ENCODE measurements around the gene ANKRD10. TPM values are rescaled to one million over a fixed set of nuclear protein-coding genes. Genes with fewer than 3 reads are reported as not detected.

Gene ANKRD10
- total RNA-seq, 1 experiment from 2014 or later: 132 TPM

- Mint-ChIP-seq H3K9me3 (ENCODE audit: unreplicated experiment) (no peaks in the 10 kb centered on the region), H3K36me3 (ENCODE audit: insufficient read depth, unreplicated experiment) (peaks cover 20% of the 10 kb centered on the region), H3K4me1 (ENCODE audit: low read depth, unreplicated experiment) (no peaks in the 10 kb centered on the region), H3K27ac (ENCODE audit: unreplicated experiment) (no peak overlapping the region), H3K4me3 (ENCODE audit: unreplicated experiment) (no peak overlapping the region), H3K27me3 (ENCODE audit: insufficient read depth, unreplicated experiment) (no peaks in the 10 kb centered on the region)
- no peaks in the 10 kb centered on the region for H3K9me3 ChIP-seq
- H3K4me1 ChIP-seq: no peaks in the 10 kb centered on the region
- BruUV-seq (replicated peaks): no TSS peak
- TF ChIP-seq CTCF (IDR thresholded peaks at IDR 0.05; ENCODE audit: insufficient read depth in 1 of 2, low read depth in 1 of 2, low read length in 1 of 2, severe bottlenecking in 1 of 2, unreplicated experiment in 1 of 2): no peak
- H3K36me3 ChIP-seq (ENCODE audit: control insufficient read depth, insufficient read depth, low read length): no peaks in the 10 kb centered on the region; the same call in 1 of the 2 replicates
- DNase-seq: no peak
- intact Hi-C loops (cut with micrococcal nuclease; ENCODE audit: unreplicated experiment): no loop called here
- ChIA-PET CTCF (no interaction called here), POLR2A (no interaction called here)
- no peak overlapping the region for H3K4me3 ChIP-seq (ENCODE audit: low read depth, low read length)
- H3K27me3 ChIP-seq (replicated peaks; ENCODE audit: control insufficient read depth, insufficient read depth, low read length): no peaks in the 10 kb centered on the region
Measured at GRCh38 chr13:110882972-110883371, 31.9 kb downstream of the ANKRD10 start.

GRCh38 chr13:110881839-110882627 is 32.8 kb downstream of the ANKRD10 start:
- H3K4me3 ChIP-seq (ENCODE audit: low read depth, low read length): no peak overlapping the region
- H3K4me3 Mint-ChIP-seq (ENCODE audit: unreplicated experiment): no peak overlapping the region
- no peak overlapping the region for H3K27ac Mint-ChIP-seq (ENCODE audit: unreplicated experiment)
- BruUV-seq (replicated peaks): no TSS peak
- ChIA-PET POLR2A (no interaction called here), CTCF (no interaction called here)
- DNase-seq: no peak
- no peaks in the 10 kb centered on the region for H3K27me3 Mint-ChIP-seq (ENCODE audit: insufficient read depth, unreplicated experiment)
- H3K4me1 ChIP-seq: no peaks in the 10 kb centered on the region
- H3K9me3 ChIP-seq: no peaks in the 10 kb centered on the region
- H3K27me3 ChIP-seq (replicated peaks; ENCODE audit: control insufficient read depth, insufficient read depth, low read length): no peaks in the 10 kb centered on the region
- peaks cover 20% of the 10 kb centered on the region for H3K36me3 Mint-ChIP-seq (ENCODE audit: insufficient read depth, unreplicated experiment)
- no peaks in the 10 kb centered on the region for H3K9me3 Mint-ChIP-seq (ENCODE audit: unreplicated experiment)
- H3K36me3 ChIP-seq (ENCODE audit: control insufficient read depth, insufficient read depth, low read length): no peaks in the 10 kb centered on the region; the same call in 1 of the 2 replicates
- H3K4me1 Mint-ChIP-seq (ENCODE audit: low read depth, unreplicated experiment): no peaks in the 10 kb centered on the region
- no peak for TF ChIP-seq CTCF (IDR thresholded peaks at IDR 0.05; ENCODE audit: insufficient read depth in 1 of 2, low read depth in 1 of 2, low read length in 1 of 2, severe bottlenecking in 1 of 2, unreplicated experiment in 1 of 2)
- intact Hi-C loops (cut with micrococcal nuclease; ENCODE audit: unreplicated experiment): no loop called here

GRCh38 chr13:110880627-110881026 is 34.2 kb downstream of the ANKRD10 start:
- TF ChIP-seq CTCF (IDR thresholded peaks at IDR 0.05; ENCODE audit: insufficient read depth in 1 of 2, low read depth in 1 of 2, low read length in 1 of 2, severe bottlenecking in 1 of 2, unreplicated experiment in 1 of 2): no peak
- intact Hi-C loops (cut with micrococcal nuclease; ENCODE audit: unreplicated experiment): no loop called here
- no peak for DNase-seq
- H3K4me3 Mint-ChIP-seq (ENCODE audit: unreplicated experiment): no peak overlapping the region
- H3K4me1 Mint-ChIP-seq (ENCODE audit: low read depth, unreplicated experiment): no peaks in the 10 kb centered on the region
- Histone ChIP-seq H3K36me3 (ENCODE audit: control insufficient read depth, insufficient read depth, low read length) (no peaks in the 10 kb centered on the region), H3K9me3 (no peaks in the 10 kb centered on the region), H3K4me1 (no peaks in the 10 kb centered on the region), H3K4me3 (ENCODE audit: low read depth, low read length) (no peak overlapping the region), H3K27me3 (replicated peaks; ENCODE audit: control insufficient read depth, insufficient read depth, low read length) (no peaks in the 10 kb centered on the region)
- no peaks in the 10 kb centered on the region for H3K27me3 Mint-ChIP-seq (ENCODE audit: insufficient read depth, unreplicated experiment)
- BruUV-seq (replicated peaks): no TSS peak
- H3K36me3 Mint-ChIP-seq (ENCODE audit: insufficient read depth, unreplicated experiment): peaks cover 13% of the 10 kb centered on the region
- ChIA-PET POLR2A (no interaction called here), CTCF (interaction anchor here (0.5 kb wide), 1 partner anchor 1740 kb away, joined by 11 read pairs; no protein-coding TSS in a partner anchor)
- H3K27ac Mint-ChIP-seq (ENCODE audit: unreplicated experiment): no peak overlapping the region
- no peaks in the 10 kb centered on the region for H3K9me3 Mint-ChIP-seq (ENCODE audit: unreplicated experiment)
